Hematopoietic multipotent progenitor cell treated with erythropoietin and hydrocortisone succinate and interleukin-3 and kit ligand, for 4 days (in vitro differentiated cells): Measurements from ENCODE around the gene GPR55.
A peak's percentile ranks its signal among the peaks of the same experiment; 100 is the strongest.
"Not testable (repeated sequence)": the region's sequence is repeated elsewhere in the genome, so short reads cannot be mapped to it uniquely, and the experiment has no call there.

Experiments
- DNase-seq: peaks from one replicate; pipeline ENCODE4 v3.0.0-alpha.2; 2015

GPR55 gene

GRCh38 chr2:230924470-230925341 lies at the start of gene GPR55:
TSS of gene GPR55 (minus strand) at chr2:230925242. CDS start at chr2:230910962, 14,280 bp downstream.
- DNase-seq = peak; percentile 60

- DNase-seq = peak; percentile 71
These were observed 49.3 kb upstream of the GPR55 start for GRCh38 chr2:230974096-230974913.

- DNase-seq = no peak
These were observed 47.0 kb upstream of the GPR55 start for GRCh38 chr2:230972046-230972445.

- DNase-seq = no peak
These were observed 44.6 kb upstream of the GPR55 start for GRCh38 chr2:230969659-230970015.

GRCh38 chr2:230968921-230969658 lies 44.0 kb upstream of the GPR55 start:
- no peak for DNase-seq

GRCh38 chr2:230968314-230968713 lies 43.3 kb upstream of the GPR55 start:
- not testable (repeated sequence) for DNase-seq

- no peak for DNase-seq
These were observed 42.1 kb upstream of the GPR55 start for GRCh38 chr2:230967113-230967512.

- DNase-seq = no peak
These were observed 39.2 kb upstream of the GPR55 start for GRCh38 chr2:230964136-230964730.

- DNase-seq = no peak
These were observed 36.0 kb upstream of the GPR55 start for GRCh38 chr2:230961091-230961491.

- DNase-seq = no peak
These were observed 35.0 kb upstream of the GPR55 start for GRCh38 chr2:230960026-230960425.

- no peak for DNase-seq
These were observed 34.0 kb upstream of the GPR55 start for GRCh38 chr2:230958820-230959756.

- no peak for DNase-seq
These were observed 32.8 kb upstream of the GPR55 start for GRCh38 chr2:230957756-230958391.

- DNase-seq = peak; percentile 41
These were observed 32.0 kb upstream of the GPR55 start for GRCh38 chr2:230956827-230957755.

- DNase-seq = no peak
These were observed 30.2 kb upstream of the GPR55 start for GRCh38 chr2:230955163-230955737.

GRCh38 chr2:230954746-230955145 lies 29.7 kb upstream of the GPR55 start:
- DNase-seq = no peak

GRCh38 chr2:230953845-230954244 lies 28.8 kb upstream of the GPR55 start:
- no peak for DNase-seq

- no peak for DNase-seq
These were observed 27.3 kb upstream of the GPR55 start for GRCh38 chr2:230952226-230952956.

- no peak for DNase-seq
These were observed 26.4 kb upstream of the GPR55 start for GRCh38 chr2:230951396-230951795.

- no peak for DNase-seq
These were observed 25.9 kb upstream of the GPR55 start for GRCh38 chr2:230950874-230951339.
